ENCODE data around the gene SCN4A. TPM values are rescaled to one million over a fixed set of nuclear protein-coding genes. Genes with fewer than 3 reads are reported as not detected.
"Not testable (repeated sequence)": the region's sequence is repeated elsewhere in the genome, so short reads cannot be mapped to it uniquely, and the experiment has no call there.

SCN4A gene
- total RNA-seq, 1 experiment from 2014 or later, result not detected

GRCh38 chr17:63918305-63918704 is 54.4 kb downstream of the SCN4A start:
- ChIA-PET POLR2A (ENCODE audit: unreplicated experiment) (interaction anchor here (0.6 kb wide), 1 partner anchor 103 kb away, joined by 4 read pairs; no protein-coding TSS in a partner anchor), CTCF (interaction anchor here (1.0 to 3.2 kb wide), 7 partner anchors 14 to 215 kb away, joined by 3 to 33 read pairs (median 4); no protein-coding TSS in a partner anchor)
- Histone ChIP-seq H3K36me3 (ENCODE audit: low read depth, low read length) (no peaks in the 10 kb centered on the region), H3K9me2 (replicated peaks; ENCODE audit: low read length) (no peaks in the 10 kb centered on the region), H3K9ac (ENCODE audit: low read length) (no peak overlapping the region), H2AFZ (ENCODE audit: low read length) (no peak overlapping the region), H3K4me3 (ENCODE audit: low read length) (no peak overlapping the region), H3F3A (ENCODE audit: low read length, unreplicated experiment) (no peaks in the 10 kb centered on the region), H3K9me3 (ENCODE audit: low read length) (no peaks in the 10 kb centered on the region), H4K20me1 (ENCODE audit: low read length) (no peaks in the 10 kb centered on the region), H3K79me2 (ENCODE audit: low read length) (no peaks in the 10 kb centered on the region), H3K27ac (ENCODE audit: low read length) (no peak overlapping the region), H3K4me2 (ENCODE audit: low read length) (no peak overlapping the region), H3K4me1 (ENCODE audit: insufficient read depth, low read length) (no peaks in the 10 kb centered on the region), H3K27me3 (ENCODE audit: low read length) (peaks cover 14% of the 10 kb centered on the region; the same call in 1 of the 2 replicates)
- intact Hi-C loops (cut with micrococcal nuclease), result loop anchor here (2.0 to 10.0 kb wide), 4 partner anchors 34 to 366 kb away; no protein-coding TSS in a partner anchor
- ATAC-seq (peak; percentile 42; the same call in 1 of the 2 replicates), DNase-seq (peak; percentile 14)
- BruUV-seq (replicated peaks), result no TSS peak
- TF ChIP-seq CTCF (conservative IDR thresholded peaks at IDR 0.05; ENCODE audit: low read depth, low read length), result peak; percentile 24; the same call in 1 of the 2 replicates
- TF ChIP-seq EZH2 (IDR thresholded peaks at IDR 0.05; ENCODE audit: low read length, unreplicated experiment), result no peak

GRCh38 chr17:63917646-63918045 is 55.1 kb downstream of the SCN4A start:
- DNase-seq (no peak), ATAC-seq (no peak)
- no peaks in the 10 kb centered on the region for H3F3A ChIP-seq (ENCODE audit: low read length, unreplicated experiment)
- no peak overlapping the region for H3K9ac ChIP-seq (ENCODE audit: low read length)
- no peaks in the 10 kb centered on the region for H3K36me3 ChIP-seq (ENCODE audit: low read depth, low read length)
- BruUV-seq (replicated peaks), result no TSS peak
- no peak overlapping the region for H3K4me2 ChIP-seq (ENCODE audit: low read length)
- H3K9me2 ChIP-seq (replicated peaks; ENCODE audit: low read length), result no peaks in the 10 kb centered on the region
- no peaks in the 10 kb centered on the region for H4K20me1 ChIP-seq (ENCODE audit: low read length)
- H3K27ac ChIP-seq (ENCODE audit: low read length), result no peak overlapping the region
- H3K79me2 ChIP-seq (ENCODE audit: low read length), result no peaks in the 10 kb centered on the region
- H3K4me3 ChIP-seq (ENCODE audit: low read length), result no peak overlapping the region
- TF ChIP-seq EZH2phosphoT487 (IDR thresholded peaks at IDR 0.05; ENCODE audit: borderline replicate concordance, low read length), result no peak
- no peak for TF ChIP-seq CTCF (conservative IDR thresholded peaks at IDR 0.05; ENCODE audit: low read depth, low read length)
- no peaks in the 10 kb centered on the region for H3K4me1 ChIP-seq (ENCODE audit: insufficient read depth, low read length)
- no peak overlapping the region for H2AFZ ChIP-seq (ENCODE audit: low read length)
- peaks cover 14% of the 10 kb centered on the region; the same call in 1 of the 2 replicates for H3K27me3 ChIP-seq (ENCODE audit: low read length)
- intact Hi-C loops (cut with micrococcal nuclease), result loop anchor here (2.0 to 10.0 kb wide), 4 partner anchors 35 to 367 kb away; no protein-coding TSS in a partner anchor
- CTCF ChIA-PET, result interaction anchor here (1.0 to 3.2 kb wide), 2 partner anchors 33 to 108 kb away, joined by 4 to 22 read pairs; no protein-coding TSS in a partner anchor
- no peaks in the 10 kb centered on the region for H3K9me3 ChIP-seq (ENCODE audit: low read length)
- POLR2A ChIA-PET (ENCODE audit: unreplicated experiment), result no interaction called here

- H3K4me2 ChIP-seq (ENCODE audit: low read length); H3K9me2 ChIP-seq (replicated peaks; ENCODE audit: low read length); H3K79me2 ChIP-seq (ENCODE audit: low read length); POLR2A ChIA-PET (ENCODE audit: unreplicated experiment); H3K9ac ChIP-seq (ENCODE audit: low read length); BruUV-seq (replicated peaks); H3K27ac ChIP-seq (ENCODE audit: low read length); DNase-seq; H3K4me1 ChIP-seq (ENCODE audit: insufficient read depth, low read length); ATAC-seq; H3K36me3 ChIP-seq (ENCODE audit: low read depth, low read length); CTCF ChIA-PET; H3F3A ChIP-seq (ENCODE audit: low read length, unreplicated experiment); H3K4me3 ChIP-seq (ENCODE audit: low read length); H2AFZ ChIP-seq (ENCODE audit: low read length); H4K20me1 ChIP-seq (ENCODE audit: low read length); H3K9me3 ChIP-seq (ENCODE audit: low read length): not testable (repeated sequence)
- peaks cover 14% of the 10 kb centered on the region; the same call in 1 of the 2 replicates for H3K27me3 ChIP-seq (ENCODE audit: low read length)
- intact Hi-C loops (cut with micrococcal nuclease), result loop anchor here (5.0 to 10.0 kb wide), 2 partner anchors 35 to 368 kb away; no protein-coding TSS in a partner anchor
Observed at GRCh38 chr17:63917206-63917605, 55.5 kb downstream of the SCN4A start.

All from PC-3 (cell line).